Endothelial cell (in vitro differentiated cells): ENCODE measurements around the gene GUCD1. TPM values are rescaled to one million over a fixed set of nuclear protein-coding genes. Genes with fewer than 3 reads are reported as not detected.

Experiments
- DNase-seq: peaks from one replicate; pipeline ENCODE4 v3.0.0; 2021; ENCODE audit warnings: low spot score
- H3K27ac Mint-ChIP-seq: one replicate; pipeline ENCODE4 v1.8.0; 2021; ENCODE audit warnings: mixed read lengths, inconsistent platforms; ENCODE audit not compliant: unreplicated experiment
- H3K27me3 Mint-ChIP-seq: one replicate; pipeline ENCODE4 v1.8.0; 2021; ENCODE audit warnings: mild to moderate bottlenecking, moderate library complexity, mixed read lengths, inconsistent platforms; ENCODE audit not compliant: unreplicated experiment
- H3K36me3 Mint-ChIP-seq: one replicate; pipeline ENCODE4 v1.8.0; 2021; ENCODE audit warnings: mild to moderate bottlenecking, low read depth, mixed read lengths, inconsistent platforms; ENCODE audit not compliant: unreplicated experiment
- H3K4me1 Mint-ChIP-seq: one replicate; pipeline ENCODE4 v1.8.0; 2021; ENCODE audit warnings: mild to moderate bottlenecking, mixed read lengths, inconsistent platforms; ENCODE audit not compliant: unreplicated experiment
- H3K4me3 Mint-ChIP-seq: one replicate; pipeline ENCODE4 v1.8.0; 2021; ENCODE audit warnings: mild to moderate bottlenecking, mixed read lengths, inconsistent platforms; ENCODE audit not compliant: unreplicated experiment
- H3K9me3 Mint-ChIP-seq: one replicate; pipeline ENCODE4 v1.8.0; 2021; ENCODE audit warnings: mixed read lengths, inconsistent platforms; ENCODE audit not compliant: unreplicated experiment
- CTCF ChIP-seq: fragments of 200-600 bp; sonication (generic); IDR thresholded peaks from one replicate; pipeline ENCODE4 v1.5.0; 2021; ENCODE audit warnings: antibody characterized with exemption; ENCODE audit not compliant: unreplicated experiment
- total RNA-seq: library from RNA; stranded (reverse); fragmentation: NEBNext Ultra II Directional; extraction: Animal tissue kit (Norgen Biotek cat#: 25700); gene quantifications from one replicate; pipeline ENCODE4 v1.2.1, GENCODE V29; 2021; ENCODE audit not compliant: unreplicated experiment

Gene GUCD1
- total RNA-seq, 1 donor from 2014 or later = 83.8 TPM

GRCh38 chr22:24503137-24503842, 51.6 kb downstream of the GUCD1 start:
- Mint-ChIP-seq H3K4me3 (no peak overlapping the region), H3K4me1 (peaks cover 56% of the 10 kb centered on the region), H3K36me3 (no peaks in the 10 kb centered on the region), H3K9me3 (no peaks in the 10 kb centered on the region), H3K27me3 (peaks cover 7% of the 10 kb centered on the region), H3K27ac (no peak overlapping the region)
- peak; percentile 72 for DNase-seq
- TF ChIP-seq CTCF = peak; percentile 67

GRCh38 chr22:24502541-24502940, 52.4 kb downstream of the GUCD1 start:
- Mint-ChIP-seq H3K36me3 (no peaks in the 10 kb centered on the region), H3K9me3 (no peaks in the 10 kb centered on the region), H3K4me3 (no peak overlapping the region), H3K4me1 (peaks cover 49% of the 10 kb centered on the region), H3K27me3 (peaks cover 7% of the 10 kb centered on the region), H3K27ac (no peak overlapping the region)
- TF ChIP-seq CTCF = no peak
- DNase-seq = no peak

- H3K4me3 Mint-ChIP-seq = no peak overlapping the region
- peaks cover 2% of the 10 kb centered on the region for H3K36me3 Mint-ChIP-seq
- peaks cover 48% of the 10 kb centered on the region for H3K4me1 Mint-ChIP-seq
- DNase-seq = no peak
- peaks cover 9% of the 10 kb centered on the region for H3K27me3 Mint-ChIP-seq
- TF ChIP-seq CTCF = no peak
- no peaks in the 10 kb centered on the region for H3K9me3 Mint-ChIP-seq
- no peak overlapping the region for H3K27ac Mint-ChIP-seq
These were observed 52.9 kb downstream of the GUCD1 start for GRCh38 chr22:24502034-24502433.

- no peak for DNase-seq
- Mint-ChIP-seq H3K27me3 (peaks cover 15% of the 10 kb centered on the region), H3K36me3 (peaks cover 8% of the 10 kb centered on the region), H3K4me1 (peaks cover 48% of the 10 kb centered on the region), H3K27ac (no peak overlapping the region), H3K4me3 (no peak overlapping the region), H3K9me3 (no peaks in the 10 kb centered on the region)
- TF ChIP-seq CTCF = no peak
These were observed 53.5 kb downstream of the GUCD1 start for GRCh38 chr22:24501301-24502005.

GRCh38 chr22:24500277-24500820, 54.6 kb downstream of the GUCD1 start:
- Mint-ChIP-seq H3K4me1 (peaks cover 47% of the 10 kb centered on the region), H3K36me3 (peaks cover 10% of the 10 kb centered on the region), H3K27me3 (peaks cover 13% of the 10 kb centered on the region), H3K27ac (no peak overlapping the region), H3K9me3 (no peaks in the 10 kb centered on the region), H3K4me3 (peak overlapping the region; percentile 35)
- DNase-seq = no peak
- no peak for TF ChIP-seq CTCF
